HCT116 (cell line): ENCODE results near the gene NBPF15. TPM values are rescaled to one million over a fixed set of nuclear protein-coding genes. Genes with fewer than 3 reads are reported as not detected.
"Not testable (repeated sequence)": the region's sequence is repeated elsewhere in the genome, so short reads cannot be mapped to it uniquely, and the experiment has no call there.

ENCODE experiments used
- ATAC-seq: fragments of 200-7000 bp; cut with Tn5 transposase; 2 replicates; pipeline ENCODE4 v1.9.1; 2020; ENCODE audit warnings: mild to moderate bottlenecking, moderate library complexity
- BruUV-seq: library from RNA; stranded (reverse); fragments of 400-500 nt; replicated peaks from 2 replicates; lab custom pipeline; 2021; lab: Mats Ljungman, UMichigan
- CTCF ChIA-PET: fragments of 300-600 bp; sonication (Branson Sonifier 250); formaldehyde crosslinking; loops from one replicate; lab custom pipeline; 2021; ENCODE audit warnings: antibody characterized with exemption; lab: Charles Lee
- POLR2A ChIA-PET: fragments of 300-600, 350-600 bp; sonication (Branson Sonifier 250); formaldehyde crosslinking; loops from one replicate; lab custom pipeline; 2021; ENCODE audit warnings: antibody characterized with exemption; lab: Charles Lee
- RAD21 ChIA-PET, 2 experiments: fragments of 300-600 bp; sonication (Branson Sonifier 250); formaldehyde crosslinking; loops; one replicate each; lab custom pipeline; 2023; ENCODE audit warnings: low total read pairs in 2 of 2; ENCODE audit not compliant: uncharacterized antibody in 2 of 2, unreplicated experiment in 2 of 2, low non-redundant PET in 1 of 2; lab: Charles Lee
- DNase-seq: peaks from one replicate; pipeline ENCODE4 v3.0.0-alpha.2; 2010; ENCODE audit warnings: low read depth, low spot score
- H2AFZ ChIP-seq: fragments of 200-600 bp; shearing (Covaris generic), sonication (generic); 2 replicates; pipeline ENCODE4 v1.6.1; 2017; ENCODE audit warnings: low read depth, mixed run types, mixed read lengths, antibody characterized with exemption, low read length; ENCODE audit not compliant: poor library complexity, severe bottlenecking
- H3K27ac ChIP-seq: 2 replicates; pipeline ENCODE4 v1.5.1; 2012; ENCODE audit warnings: low read depth, low read length
- H3K27me3 ChIP-seq: fragments of 200-600 bp; sonication (generic); 2 replicates; pipeline ENCODE4 v1.6.1; 2016; ENCODE audit warnings: mixed run types, low read length, mixed read lengths; ENCODE audit not compliant: insufficient read depth
- H3K36me3 ChIP-seq, 2 experiments: fragments of 200-500 bp in 1 of 2; fragments of 200-600 bp in 1 of 2; sonication (Bioruptor generic) in 1 of 2; sonication (generic) in 1 of 2; 2 replicates each; pipeline versions ENCODE4 v1.5.1 to v1.6.1; 2014 to 2016; ENCODE audit warnings: low read length in 2 of 2, inconsistent platforms in 1 of 2, mixed read lengths in 1 of 2, mixed run types in 1 of 2; ENCODE audit not compliant: insufficient read depth in 2 of 2, control insufficient read depth in 1 of 2
- H3K4me1 ChIP-seq, 2 experiments: fragments of 200-600 bp in 1 of 2; sonication (generic) in 1 of 2; 2 replicates each; pipeline versions ENCODE4 v1.5.1 to v1.6.1; 2012 to 2017; ENCODE audit warnings: low read length in 2 of 2, inconsistent platforms in 1 of 2, mild to moderate bottlenecking in 1 of 2, mixed read lengths in 1 of 2, mixed run types in 1 of 2, moderate library complexity in 1 of 2; ENCODE audit not compliant: insufficient read depth in 2 of 2, control insufficient read depth in 1 of 2
- H3K4me2 ChIP-seq: fragments of 200-600 bp; sonication (generic); 2 replicates; pipeline ENCODE4 v1.6.1; 2017; ENCODE audit warnings: mixed run types, low read length, mixed read lengths
- H3K4me3 ChIP-seq, 2 experiments: fragments of 200-600 bp in 1 of 2; sonication (generic) in 1 of 2; replicated peaks in 1 of 2; 2 replicates each; pipeline ENCODE4 v1.5.1; 2011 to 2016; ENCODE audit warnings: low read length in 2 of 2, control low read depth in 1 of 2, low read depth in 1 of 2, mild to moderate bottlenecking in 1 of 2, mixed read lengths in 1 of 2, mixed run types in 1 of 2
- H3K79me2 ChIP-seq: fragments of 200-600 bp; sonication (generic); 2 replicates; pipeline ENCODE4 v1.6.1; 2017; ENCODE audit warnings: mild to moderate bottlenecking, mixed run types, low read length, moderate library complexity, mixed read lengths; ENCODE audit not compliant: insufficient read depth
- H3K9ac ChIP-seq: fragments of 200-600 bp; sonication (generic); 2 replicates; pipeline ENCODE4 v1.6.1; 2016; ENCODE audit warnings: low read length, mixed read lengths
- H3K9me2 ChIP-seq: fragments of 200-600 bp; sonication (generic), shearing (Covaris generic); 2 replicates; pipeline ENCODE4 v1.6.1; 2017; ENCODE audit warnings: mixed run types, mild to moderate bottlenecking, moderate library complexity; ENCODE audit not compliant: insufficient read depth
- H3K9me3 ChIP-seq, 2 experiments: fragments of 200-500 bp in 1 of 2; fragments of 200-600 bp in 1 of 2; sonication (Bioruptor generic) in 1 of 2; sonication (generic) in 1 of 2; 2 replicates each; pipeline ENCODE4 v1.6.1; 2014 to 2017; ENCODE audit warnings: low read length in 2 of 2, mixed read lengths in 2 of 2, inconsistent platforms in 1 of 2, low read depth in 1 of 2, mild to moderate bottlenecking in 1 of 2, mixed run types in 1 of 2, moderate library complexity in 1 of 2; ENCODE audit not compliant: control insufficient read depth in 1 of 2, insufficient read depth in 1 of 2
- H4K20me1 ChIP-seq: fragments of 200-600 bp; sonication (generic), shearing (Covaris generic); 2 replicates; pipeline ENCODE4 v1.6.1; 2017; ENCODE audit warnings: mixed run types, mild to moderate bottlenecking, moderate library complexity; ENCODE audit not compliant: insufficient read depth
- intact Hi-C: fragments of 100-400 bp; cut with micrococcal nuclease; formaldehyde crosslinking; loops from 2 replicates; pipeline ENCODE4 v1.10.0; 2022
- total RNA-seq: library from RNA; stranded (reverse); gene quantifications from one replicate; pipeline ENCODE4 v1.2.1, GENCODE V29; 2021; ENCODE audit not compliant: unreplicated experiment

The NBPF15 gene
- total RNA-seq, 1 experiment from 2014 or later: 27.7 TPM

GRCh38 chr1:144490394-144490793, 28.9 kb upstream of the NBPF15 start:
- H3K36me3 ChIP-seq, CTCF ChIA-PET, H2AFZ ChIP-seq, H4K20me1 ChIP-seq, H3K9me2 ChIP-seq, H3K27ac ChIP-seq, H3K4me2 ChIP-seq, H3K79me2 ChIP-seq, H3K4me3 ChIP-seq, H3K27me3 ChIP-seq, DNase-seq, H3K4me1 ChIP-seq, ATAC-seq, H3K9me3 ChIP-seq, H3K9ac ChIP-seq, POLR2A ChIA-PET, BruUV-seq, RAD21 ChIA-PET, intact Hi-C loops: not testable (repeated sequence)

GRCh38 chr1:144487002-144487401, 25.5 kb upstream of the NBPF15 start:
- H3K9me3 ChIP-seq, H3K27ac ChIP-seq, ATAC-seq, RAD21 ChIA-PET, H2AFZ ChIP-seq, H3K9ac ChIP-seq, H4K20me1 ChIP-seq, BruUV-seq, H3K4me2 ChIP-seq, H3K9me2 ChIP-seq, H3K79me2 ChIP-seq, H3K4me1 ChIP-seq, intact Hi-C loops, DNase-seq, CTCF ChIA-PET, POLR2A ChIA-PET, H3K27me3 ChIP-seq, H3K4me3 ChIP-seq, H3K36me3 ChIP-seq: not testable (repeated sequence)

- POLR2A ChIA-PET, CTCF ChIA-PET, DNase-seq, H3K27me3 ChIP-seq, H3K36me3 ChIP-seq, H3K9me3 ChIP-seq, H3K4me2 ChIP-seq, intact Hi-C loops, H3K9me2 ChIP-seq, H4K20me1 ChIP-seq, H3K4me3 ChIP-seq, H3K4me1 ChIP-seq, BruUV-seq, H2AFZ ChIP-seq, H3K27ac ChIP-seq, H3K79me2 ChIP-seq, H3K9ac ChIP-seq, RAD21 ChIA-PET: not testable (repeated sequence)
- peak; percentile 92 for ATAC-seq
These were observed 23.9 kb upstream of the NBPF15 start for GRCh38 chr1:144485048-144485993.

GRCh38 chr1:144473897-144474296, 12.4 kb upstream of the NBPF15 start:
- H3K9me2 ChIP-seq, H3K4me2 ChIP-seq, H3K9me3 ChIP-seq, BruUV-seq, RAD21 ChIA-PET, H3K36me3 ChIP-seq, H3K27ac ChIP-seq, CTCF ChIA-PET, ATAC-seq, H3K9ac ChIP-seq, H2AFZ ChIP-seq, H3K4me3 ChIP-seq, H4K20me1 ChIP-seq, POLR2A ChIA-PET, H3K27me3 ChIP-seq, H3K79me2 ChIP-seq, DNase-seq, intact Hi-C loops, H3K4me1 ChIP-seq: not testable (repeated sequence)
